ENCODE measurements around the gene RBP3. TPM values are rescaled to one million over a fixed set of nuclear protein-coding genes. Genes with fewer than 3 reads are reported as not detected.

Gene RBP3
- total RNA-seq, 1 donor from 2014 or later, result not detected

- no peaks in the 10 kb centered on the region for H3K27me3 ChIP-seq
- intact Hi-C loops (cut with DNase I), result no loop called here
- no peaks in the 10 kb centered on the region for H3K36me3 ChIP-seq
- H3K9me3 ChIP-seq, result no peaks in the 10 kb centered on the region
- no peaks in the 10 kb centered on the region for H3K4me1 ChIP-seq
- TF ChIP-seq CTCF (IDR thresholded peaks at IDR 0.05) (no peak), POLR2A (IDR thresholded peaks at IDR 0.05) (no peak), POLR2AphosphoS5 (IDR thresholded peaks at IDR 0.05; ENCODE audit: insufficient read depth in 1 of 2, low read depth in 1 of 2) (no peak)
- DNase-seq (ENCODE audit: extremely low spot score in 2 of 2), result no peak
- no peak within 1 kb of the TSS for H3K4me3 ChIP-seq
- no peak within 1 kb of the TSS for H3K27ac ChIP-seq
Measured at GRCh38 chr10:47322300-47323061, 25.7 kb upstream of the RBP3 start, which contains the start of gene GDF2. Gene GDF2 (plus strand): TSS chr10:47322454. CDS start chr10:47322669, 215 bp downstream.

- H3K36me3 ChIP-seq, result no peaks in the 10 kb centered on the region
- intact Hi-C loops (cut with DNase I), result no loop called here
- H3K9me3 ChIP-seq, result no peaks in the 10 kb centered on the region
Measured at GRCh38 chr10:47323087-47323486, 25.1 kb upstream of the RBP3 start.

GRCh38 chr10:47323636-47324296 lies 24.4 kb upstream of the RBP3 start:
- Histone ChIP-seq H3K9me3 (no peaks in the 10 kb centered on the region), H3K36me3 (no peaks in the 10 kb centered on the region), H3K4me3 (no peak overlapping the region), H3K27me3 (no peaks in the 10 kb centered on the region), H3K27ac (no peak overlapping the region), H3K4me1 (no peaks in the 10 kb centered on the region)
- intact Hi-C loops (cut with DNase I), result no loop called here
- no peak for DNase-seq (ENCODE audit: extremely low spot score in 2 of 2)
- no peak for TF ChIP-seq CTCF (IDR thresholded peaks at IDR 0.05)
- TF ChIP-seq POLR2AphosphoS5 (IDR thresholded peaks at IDR 0.05; ENCODE audit: insufficient read depth in 1 of 2, low read depth in 1 of 2), result no peak
- TF ChIP-seq POLR2A (IDR thresholded peaks at IDR 0.05), result no peak

More at GRCh38 chr10:47323087-47323486, 25.1 kb upstream of the RBP3 start:
- Histone ChIP-seq H3K4me1 (no peaks in the 10 kb centered on the region), H3K27ac (no peak overlapping the region), H3K27me3 (no peaks in the 10 kb centered on the region), H3K4me3 (no peak overlapping the region)
- TF ChIP-seq CTCF (IDR thresholded peaks at IDR 0.05) (no peak), POLR2AphosphoS5 (IDR thresholded peaks at IDR 0.05; ENCODE audit: insufficient read depth in 1 of 2, low read depth in 1 of 2) (no peak), POLR2A (IDR thresholded peaks at IDR 0.05) (no peak)
- DNase-seq (ENCODE audit: extremely low spot score in 2 of 2), result no peak

- Histone ChIP-seq H3K27me3 (no peaks in the 10 kb centered on the region), H3K4me1 (no peaks in the 10 kb centered on the region), H3K36me3 (no peaks in the 10 kb centered on the region), H3K9me3 (no peaks in the 10 kb centered on the region), H3K27ac (no peak overlapping the region), H3K4me3 (no peak overlapping the region)
- no peak for TF ChIP-seq POLR2AphosphoS5 (IDR thresholded peaks at IDR 0.05; ENCODE audit: insufficient read depth in 1 of 2, low read depth in 1 of 2)
- no peak for TF ChIP-seq CTCF (IDR thresholded peaks at IDR 0.05)
- TF ChIP-seq POLR2A (IDR thresholded peaks at IDR 0.05), result no peak
- no peak for DNase-seq (ENCODE audit: extremely low spot score in 2 of 2)
- intact Hi-C loops (cut with DNase I), result no loop called here
Measured at GRCh38 chr10:47325303-47326291, 22.6 kb upstream of the RBP3 start.
